GM19238 (cell line): ENCODE data around the gene ARHGEF28.

Experiments
- DNase-seq: peaks from one replicate; pipeline ENCODE4 v3.0.0; 2011; ENCODE audit warnings: low spot score; ENCODE audit not compliant: insufficient read length

ARHGEF28 gene

DNA sequence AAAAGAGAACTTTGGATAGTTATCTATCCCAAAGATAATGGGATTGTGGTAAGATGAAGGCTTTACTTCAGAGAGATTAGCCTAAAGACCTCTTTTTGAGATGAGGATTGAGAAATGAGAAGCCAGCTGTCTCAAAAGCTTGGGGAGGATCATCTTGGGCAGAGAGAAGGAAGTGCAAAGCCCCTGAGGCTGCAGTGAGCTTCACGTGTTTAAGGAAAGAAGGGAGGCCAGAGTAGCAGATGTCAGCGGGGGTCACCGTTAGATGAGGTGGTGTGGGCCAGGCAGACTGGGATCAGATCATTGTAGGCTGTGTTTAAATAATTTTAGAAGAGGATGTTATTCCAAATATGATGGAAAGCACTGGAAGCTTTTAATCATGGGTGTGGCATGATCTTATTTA, 270.1 kb downstream of the ARHGEF28 start:
- DNase-seq: no peak

DNA sequence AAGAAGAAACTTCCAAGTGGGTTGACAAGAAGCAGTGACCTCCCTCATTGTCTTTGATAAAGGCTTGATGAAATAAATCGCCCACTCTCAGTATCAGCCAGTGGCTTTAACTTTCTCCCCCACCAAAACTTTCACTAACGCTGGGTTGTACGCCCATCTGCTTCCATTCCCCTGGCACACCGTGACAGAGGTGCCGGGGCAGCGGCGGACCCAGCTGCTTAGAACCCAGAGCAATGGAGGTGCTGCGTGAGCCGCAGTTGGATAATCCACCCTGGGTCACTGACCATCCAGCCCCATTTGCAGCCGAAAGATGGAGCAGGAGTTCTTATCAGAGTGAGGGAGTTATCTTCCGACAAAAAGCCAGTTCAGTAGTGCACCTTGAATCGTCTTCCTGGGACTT, 270.7 kb downstream of the ARHGEF28 start:
- no peak for DNase-seq

DNA sequence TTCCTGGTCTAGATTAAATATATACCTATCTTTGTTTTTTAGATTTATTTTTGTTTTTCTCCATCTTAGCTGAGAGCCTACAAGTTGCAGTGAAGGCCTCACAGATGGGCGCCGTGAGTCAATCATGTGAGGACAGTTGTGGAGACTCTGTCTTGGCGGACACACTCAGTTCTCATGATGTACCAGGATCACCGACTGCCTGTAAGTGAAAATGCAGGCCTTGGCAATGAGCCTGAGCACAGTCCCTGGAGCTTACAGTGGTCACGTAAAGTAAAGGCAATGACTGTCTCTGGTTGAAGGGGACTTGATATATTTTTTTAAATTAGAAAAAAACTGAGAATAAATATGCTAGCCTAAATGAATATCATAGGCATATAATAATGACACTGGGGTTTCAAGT, 271.9 kb downstream of the ARHGEF28 start:
- DNase-seq: no peak

DNA sequence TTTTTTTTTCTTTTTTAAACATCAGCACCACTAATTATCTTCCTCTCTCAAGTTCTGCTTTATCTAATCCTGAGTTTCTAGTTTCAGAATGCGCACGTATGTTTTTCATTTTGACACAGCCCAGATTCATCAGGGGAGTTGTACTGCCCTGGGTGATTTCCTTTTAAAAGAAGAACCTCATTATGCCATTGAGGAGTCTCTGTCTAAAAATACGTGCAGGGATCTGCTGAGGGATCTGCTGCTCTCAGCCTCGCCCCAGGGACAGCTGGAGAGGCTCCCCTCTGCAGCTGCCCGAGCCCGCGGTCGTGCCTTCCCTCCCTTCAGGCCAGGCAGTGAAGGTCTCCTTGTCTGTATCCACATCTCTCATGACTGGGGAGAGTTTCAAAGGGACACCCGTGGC, 273.1 kb downstream of the ARHGEF28 start:
- DNase-seq: peak; percentile 30

DNA sequence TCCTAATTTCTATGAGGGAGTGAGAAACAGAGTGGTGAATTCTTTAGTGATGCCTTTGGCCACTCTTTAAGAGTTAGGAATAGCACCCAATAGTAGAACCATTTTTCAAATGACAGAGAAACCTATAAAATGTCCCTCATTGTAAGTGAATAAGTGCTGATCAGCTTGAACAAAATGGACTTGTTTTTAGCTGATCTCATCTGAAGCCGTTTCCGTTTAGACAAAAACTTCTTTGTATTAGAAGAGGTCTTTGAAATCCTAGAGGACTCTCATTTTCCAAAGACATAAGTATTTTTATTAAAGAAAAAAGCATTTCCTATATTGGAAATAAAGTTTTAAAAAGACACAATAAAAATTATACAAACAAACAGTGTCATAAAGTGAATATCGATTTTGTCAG, 273.9 kb downstream of the ARHGEF28 start:
- no peak for DNase-seq

DNA sequence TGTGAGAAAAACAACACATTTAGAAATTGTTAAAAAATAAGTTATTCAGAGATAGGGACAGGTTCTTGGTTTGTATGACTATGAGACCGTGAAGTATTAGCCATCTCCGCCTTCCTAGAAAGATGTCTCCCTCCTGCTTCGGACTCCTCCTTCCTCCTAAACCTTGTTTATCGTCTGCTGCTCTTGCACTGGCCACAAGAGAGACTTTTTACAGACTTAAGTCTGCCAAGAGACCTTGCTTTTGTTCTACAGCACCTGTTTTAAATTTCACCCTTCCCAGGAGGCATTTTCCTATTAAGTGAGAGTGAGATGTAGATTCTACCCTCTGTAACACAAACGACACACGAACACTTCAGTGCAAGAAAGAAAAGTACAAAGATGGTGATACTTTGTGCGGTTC, 274.6 kb downstream of the ARHGEF28 start:
- no peak for DNase-seq

DNA sequence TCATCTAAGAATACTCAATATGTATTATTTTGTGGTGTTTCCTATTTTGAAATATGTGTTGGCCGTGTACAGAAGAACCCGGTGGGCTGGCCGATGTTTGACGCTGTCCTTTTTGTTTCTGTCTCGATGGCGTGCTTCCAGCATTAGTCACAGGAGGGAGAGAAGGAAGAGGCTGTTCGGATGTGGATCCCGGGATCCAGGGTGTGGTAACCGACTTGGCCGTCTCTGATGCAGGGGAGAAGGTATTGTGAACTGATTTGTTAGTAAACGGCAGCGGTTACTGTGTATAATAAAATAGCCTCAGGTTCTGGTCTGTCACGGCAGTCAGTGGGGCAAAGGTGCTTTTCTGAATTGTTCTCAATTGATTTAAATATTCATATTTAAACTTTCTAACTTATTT, 275.0 kb downstream of the ARHGEF28 start:
- no peak for DNase-seq

DNA sequence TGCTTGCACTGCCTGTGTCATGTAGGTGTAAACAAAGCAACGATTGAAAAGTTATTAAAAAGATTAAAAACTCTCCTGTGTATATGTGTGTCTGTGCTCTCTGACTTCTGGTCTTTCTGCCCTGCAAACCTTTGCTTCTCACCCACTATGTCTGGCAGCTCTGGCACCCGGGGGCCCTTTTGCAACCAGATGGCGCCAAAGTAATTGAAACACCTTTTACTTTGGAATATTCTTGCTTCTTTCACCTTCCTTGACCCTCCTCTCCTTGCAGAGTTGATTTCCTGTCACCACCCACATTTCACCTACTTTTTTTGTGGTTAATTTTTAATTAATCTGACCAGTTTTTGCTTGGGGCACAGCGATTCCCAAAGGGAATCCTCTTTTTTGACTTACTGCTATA, 275.5 kb downstream of the ARHGEF28 start:
- no peak for DNase-seq

DNA sequence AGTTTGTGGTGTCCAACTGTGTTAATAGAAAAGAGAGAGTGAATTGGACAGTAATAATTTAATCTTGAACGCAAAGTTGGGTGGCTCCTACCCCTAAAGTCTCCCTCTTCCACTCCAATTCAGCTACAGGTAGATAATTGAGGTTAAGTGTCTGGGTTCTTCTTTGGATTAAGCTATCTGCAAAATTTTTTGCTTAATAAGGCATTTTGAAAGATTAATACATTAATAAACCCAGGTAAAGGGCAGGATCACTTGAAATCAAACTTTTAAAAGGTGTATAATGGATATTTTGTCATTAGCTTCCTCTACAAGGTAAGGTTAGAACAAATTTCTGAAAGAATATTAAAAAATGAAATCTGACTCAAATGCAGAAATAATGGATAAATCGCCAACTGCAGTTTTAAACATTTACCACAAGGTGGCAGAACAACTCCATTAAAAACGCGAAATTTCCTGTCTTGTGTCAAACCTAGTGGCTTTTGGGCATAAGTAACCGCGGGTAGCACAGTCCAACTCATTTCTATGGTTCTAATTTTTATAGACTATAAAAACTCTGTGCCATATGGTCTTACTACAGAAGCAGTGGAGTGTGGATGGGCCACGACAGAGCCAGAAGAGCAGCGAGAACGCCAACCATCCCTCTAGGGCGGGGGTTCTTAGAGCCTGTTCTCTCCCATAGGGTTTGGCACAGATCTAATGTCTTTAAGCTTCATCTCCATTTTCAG, 276.5 kb downstream of the ARHGEF28 start:
- DNase-seq: no peak

DNA sequence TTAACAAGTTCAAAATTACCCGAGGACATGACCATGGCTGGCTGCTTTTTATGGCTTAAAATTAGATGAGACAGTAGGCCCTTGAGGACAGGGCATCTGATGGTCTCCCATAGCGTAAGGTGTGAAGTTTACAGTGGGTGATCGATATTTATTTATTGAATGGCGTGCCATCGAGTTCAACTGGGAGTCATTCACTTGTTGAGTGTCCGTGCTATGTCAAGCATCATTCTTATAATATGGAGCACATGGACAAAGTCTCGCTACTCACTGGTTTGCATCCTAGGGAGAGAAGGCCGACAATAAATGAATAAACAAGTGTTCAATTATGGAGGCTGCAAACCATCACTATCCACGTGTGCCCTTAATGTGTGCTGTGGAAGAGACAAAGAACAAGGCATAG, 277.2 kb downstream of the ARHGEF28 start:
- no peak for DNase-seq

DNA sequence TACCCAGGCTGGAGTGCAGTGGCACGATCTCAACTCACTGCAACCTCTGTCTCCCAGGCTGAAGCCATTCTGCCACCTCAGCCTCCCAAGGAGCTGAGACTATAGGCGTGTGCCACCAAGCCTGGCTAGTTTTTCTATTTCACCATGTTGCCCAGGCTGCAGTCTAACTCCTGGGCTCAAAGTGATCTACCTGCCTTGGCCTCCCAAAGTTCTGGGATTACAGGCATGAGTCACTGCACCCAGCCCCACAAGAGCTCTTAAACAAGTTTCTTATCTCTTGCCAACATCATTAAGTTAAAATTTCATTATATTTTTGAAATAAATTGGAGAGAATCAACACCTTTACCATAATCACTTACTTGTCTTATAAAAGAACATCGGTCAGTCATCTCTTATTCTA, 280.3 kb downstream of the ARHGEF28 start:
- DNase-seq: no peak

DNA sequence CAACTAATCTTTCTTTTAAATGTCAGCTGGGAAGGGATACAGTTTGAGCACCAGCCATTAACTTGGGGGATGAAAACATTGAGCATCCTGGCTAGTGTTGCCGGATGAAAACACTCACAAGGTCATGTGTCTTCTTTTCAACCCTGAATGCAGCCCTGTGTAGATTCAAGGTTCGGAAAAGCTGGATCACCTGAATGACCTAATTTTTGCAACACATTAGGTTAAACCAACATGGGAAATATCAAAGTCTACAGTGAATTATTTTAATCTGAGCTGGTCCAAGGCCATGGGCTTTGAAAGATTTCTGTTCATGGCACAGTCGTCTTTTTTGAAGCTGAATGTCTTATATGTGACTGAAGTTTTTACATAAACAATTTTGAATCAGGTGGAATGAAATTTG, 281.2 kb downstream of the ARHGEF28 start:
- no peak for DNase-seq

DNA sequence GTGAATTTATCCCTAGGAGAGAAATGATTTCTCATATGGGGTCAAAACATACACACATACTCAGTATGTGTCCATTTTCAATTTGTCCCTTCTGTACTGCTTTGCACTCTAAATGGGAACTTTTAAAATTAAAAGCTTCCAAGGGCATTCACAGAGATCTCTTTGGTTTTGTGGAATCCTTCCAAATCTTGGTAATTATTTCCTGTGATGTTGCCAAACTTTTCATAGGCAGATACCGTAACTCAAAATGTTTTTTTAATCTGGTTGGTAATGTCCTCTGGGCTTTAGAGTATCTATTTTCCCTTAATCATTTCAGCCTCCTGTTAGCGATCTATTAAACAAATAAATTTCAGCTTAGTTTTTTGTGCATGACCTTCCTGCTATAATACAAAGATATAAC, 282.4 kb downstream of the ARHGEF28 start:
- no peak for DNase-seq

DNA sequence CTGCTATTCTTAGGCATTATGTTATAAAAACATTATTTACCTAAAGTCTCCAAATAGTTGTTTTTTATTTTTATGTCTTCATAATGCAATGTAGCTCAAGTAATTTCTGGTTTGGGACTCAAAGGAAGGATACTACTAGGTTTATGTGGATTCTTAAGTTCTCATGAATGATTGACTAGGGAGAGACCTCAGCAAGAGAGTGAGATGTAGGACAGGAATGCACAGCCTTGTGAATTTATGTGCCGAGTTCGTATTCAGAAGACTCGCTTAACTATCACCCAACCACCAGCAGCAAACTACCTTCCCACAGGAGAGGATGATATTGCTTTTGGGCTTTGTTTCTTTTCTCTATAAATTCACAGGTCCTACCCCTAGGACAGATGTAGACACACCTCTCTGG, 282.9 kb downstream of the ARHGEF28 start:
- DNase-seq: no peak

DNA sequence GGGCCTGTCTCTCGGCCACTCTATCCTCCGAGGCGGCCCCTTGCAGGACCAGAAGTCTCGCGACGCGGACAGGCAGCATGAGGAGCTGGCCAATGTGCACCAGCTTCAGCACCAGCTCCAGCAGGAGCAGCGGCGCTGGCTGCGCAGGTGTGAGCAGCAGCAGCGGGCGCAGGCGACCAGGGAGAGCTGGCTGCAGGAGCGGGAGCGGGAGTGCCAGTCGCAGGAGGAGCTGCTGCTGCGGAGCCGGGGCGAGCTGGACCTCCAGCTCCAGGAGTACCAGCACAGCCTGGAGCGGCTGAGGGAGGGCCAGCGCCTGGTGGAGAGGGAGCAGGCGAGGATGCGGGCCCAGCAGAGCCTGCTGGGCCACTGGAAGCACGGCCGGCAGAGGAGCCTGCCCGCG, 283.5 kb downstream of the ARHGEF28 start:
- no peak for DNase-seq

DNA sequence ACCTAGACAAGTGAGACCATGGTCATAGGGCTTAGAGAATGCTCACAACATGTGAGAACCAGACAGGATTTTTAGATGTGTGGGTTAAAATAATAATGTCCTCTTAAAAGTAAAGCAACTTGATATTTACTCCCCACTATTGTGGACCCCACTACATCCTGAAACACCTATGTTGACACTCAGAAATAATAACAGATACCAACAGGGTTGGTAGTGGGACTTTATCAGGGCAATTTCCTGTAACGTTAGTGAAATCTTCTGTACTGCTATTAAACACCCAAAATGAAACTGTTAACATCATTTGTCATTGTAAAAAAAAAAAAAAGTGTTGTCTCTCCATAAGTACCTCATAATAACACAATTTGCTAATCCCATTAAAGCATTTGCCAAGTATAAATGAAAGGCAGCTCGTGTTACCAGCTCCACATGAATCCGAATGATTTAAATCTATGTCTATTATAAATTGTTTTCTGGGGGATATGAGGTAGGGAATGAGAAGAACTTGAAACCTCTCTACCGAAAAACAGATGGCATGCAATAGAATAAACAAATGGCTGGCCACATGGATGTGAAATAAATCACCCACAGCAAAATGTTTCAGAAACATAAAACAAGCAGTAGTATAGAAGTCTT, 285.9 kb downstream of the ARHGEF28 start:
- DNase-seq: no peak

DNA sequence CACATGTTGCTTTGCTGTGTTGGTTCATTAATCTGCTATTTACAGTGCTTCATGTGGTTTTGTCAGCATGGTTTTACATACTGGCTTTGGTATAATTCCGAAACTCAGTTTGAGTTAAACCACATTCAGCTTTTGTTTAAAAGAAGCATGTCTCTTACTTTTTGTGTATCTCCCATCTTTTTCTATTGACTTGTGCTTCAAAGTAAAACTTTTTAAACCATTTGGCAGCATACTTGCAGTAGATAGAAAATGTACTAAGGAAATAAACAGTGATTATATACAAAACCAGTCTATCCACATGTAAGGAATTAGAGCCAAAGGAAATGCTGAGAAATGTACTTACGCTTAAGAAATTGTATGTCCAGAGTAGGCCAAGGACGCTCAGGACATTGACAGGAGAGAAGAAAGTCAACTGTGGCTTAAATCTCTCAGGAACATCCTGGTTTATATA, 286.9 kb downstream of the ARHGEF28 start:
- no peak for DNase-seq

DNA sequence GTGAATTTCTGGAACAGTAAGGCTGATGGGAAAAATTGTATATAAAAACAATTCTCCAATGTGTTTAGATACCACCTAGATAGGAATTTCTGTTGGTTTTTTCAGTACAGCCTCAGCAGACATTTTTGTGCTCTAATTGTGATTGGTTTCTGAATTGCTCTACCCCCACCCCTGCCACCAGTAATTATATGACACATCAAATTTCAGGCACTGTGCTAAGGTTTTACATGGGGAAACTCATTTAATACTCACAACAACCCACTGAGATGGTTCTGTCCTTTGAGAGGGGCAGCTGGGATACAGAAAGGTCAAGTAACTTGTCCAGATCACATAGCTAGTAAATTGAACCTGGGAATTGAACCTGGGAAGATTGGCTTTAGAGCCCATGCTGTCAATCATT, 288.0 kb downstream of the ARHGEF28 start:
- DNase-seq: no peak

DNA sequence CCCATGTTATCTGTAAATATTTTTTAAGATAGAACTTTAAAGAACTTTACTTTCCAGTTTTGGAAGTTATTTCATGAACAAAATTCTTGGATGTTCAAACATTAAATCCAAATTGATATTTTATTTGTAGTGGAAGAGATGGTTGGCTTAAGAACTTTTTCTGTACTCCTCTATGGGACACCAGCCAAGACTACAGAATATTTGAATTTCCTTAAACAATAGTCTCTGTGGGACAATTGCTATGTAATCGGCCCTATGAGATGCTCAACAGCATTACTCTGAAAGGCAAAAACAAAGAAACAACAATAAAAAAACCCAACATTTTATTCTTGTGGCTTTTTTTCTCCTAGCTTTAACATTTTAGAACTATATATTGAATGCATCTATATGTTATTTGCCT, 289.3 kb downstream of the ARHGEF28 start:
- no peak for DNase-seq

DNA sequence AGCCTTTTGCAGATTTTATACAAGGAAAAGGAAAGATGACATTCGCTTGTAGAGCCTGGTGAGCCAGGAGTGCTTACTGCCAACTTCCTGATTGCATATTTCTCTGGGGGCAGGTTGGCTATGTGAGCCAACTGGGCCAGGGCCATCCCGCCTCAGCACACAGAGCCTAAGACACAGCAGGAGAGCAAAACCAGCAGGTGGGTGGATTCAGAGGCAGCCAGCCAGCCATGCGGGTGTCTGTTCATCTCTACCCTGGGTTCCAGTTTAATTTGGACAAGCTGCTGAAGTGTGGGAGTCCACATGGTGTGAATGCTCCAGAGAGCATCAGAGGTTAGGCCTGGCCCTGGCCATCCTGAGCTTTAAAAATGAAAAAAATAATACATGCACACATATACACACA, 291.4 kb downstream of the ARHGEF28 start:
- no peak for DNase-seq

DNA sequence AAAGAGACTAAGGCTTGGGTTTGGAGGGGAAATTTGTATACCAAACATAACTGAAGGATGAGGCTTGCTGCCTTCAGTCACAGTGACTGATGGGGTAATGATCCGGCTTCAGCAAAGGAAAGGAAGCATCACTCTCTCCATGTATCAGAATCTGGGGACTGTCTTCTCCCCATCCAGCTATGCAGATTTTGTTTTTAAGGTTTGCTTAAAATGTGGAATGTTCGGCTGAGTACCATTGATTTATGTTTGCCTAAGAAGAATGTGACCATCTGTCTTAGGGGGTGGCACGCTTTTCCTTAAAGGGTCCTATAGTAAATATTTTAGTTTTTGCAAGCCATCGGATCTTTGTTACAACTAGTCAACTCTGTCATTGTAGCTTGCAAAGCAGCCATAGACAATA, 291.9 kb downstream of the ARHGEF28 start:
- DNase-seq: no peak

DNA sequence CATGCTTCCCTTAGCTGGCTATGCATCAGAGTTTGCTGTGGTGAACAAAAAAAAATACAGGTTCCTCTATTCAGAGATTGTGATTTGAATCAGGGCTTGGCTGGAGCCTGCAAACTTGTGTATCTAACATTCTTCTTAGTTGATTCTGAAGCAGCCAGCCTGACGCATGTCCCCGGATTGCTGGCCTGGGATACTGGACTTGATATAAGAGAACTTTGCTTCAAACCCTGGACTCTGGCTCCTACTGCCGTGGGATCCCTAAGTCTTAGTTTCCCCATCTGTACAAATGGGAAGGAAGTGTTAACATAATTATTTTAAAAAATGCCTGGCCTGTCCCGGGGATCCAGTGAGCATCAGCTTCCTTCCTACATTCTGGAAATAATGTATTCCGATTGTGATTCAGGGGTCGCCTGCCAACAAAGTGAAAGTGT, 292.8 kb downstream of the ARHGEF28 start:
- DNase-seq: no peak

DNA sequence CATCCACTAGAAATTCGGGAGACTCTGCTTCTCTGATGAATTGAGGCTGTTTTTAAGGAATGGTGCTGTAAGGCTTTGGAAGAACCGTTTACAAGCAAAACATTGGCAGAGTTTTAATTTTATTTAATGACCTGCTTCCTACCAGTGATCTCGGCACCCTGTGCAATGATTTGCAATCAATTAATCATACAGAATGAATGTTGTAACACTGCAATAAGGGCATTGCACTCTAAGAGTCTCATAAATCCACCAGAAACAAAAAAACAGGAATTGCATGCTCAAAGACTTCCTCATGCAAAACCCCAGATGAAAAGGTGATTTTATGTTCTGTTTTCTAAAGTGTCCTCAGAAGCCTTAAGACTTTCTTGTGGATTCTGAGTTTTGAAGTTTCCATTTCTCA, 295.7 kb downstream of the ARHGEF28 start:
- DNase-seq: no peak
